K562 (cell line): ENCODE measurements around the gene GDF9. TPM values are rescaled to one million over a fixed set of nuclear protein-coding genes. Genes with fewer than 3 reads are reported as not detected.
A peak's percentile ranks its signal among the peaks of the same experiment; 100 is the strongest.

ENCODE experiments used
- ARID2 ChIP-seq: fragments of 450-650 bp; IDR thresholded peaks from 2 replicates; pipeline ENCODE4 v1.6.1; 2017; ENCODE audit warnings: antibody characterized with exemption, mild to moderate bottlenecking
- E4F1 ChIP-seq: fragments of 250-450 bp; sonication (Bioruptor Pico); IDR thresholded peaks from 2 replicates; pipeline ENCODE4 v1.5.0; 2021; ENCODE audit warnings: mild to moderate bottlenecking, borderline replicate concordance
- JUNB ChIP-seq: fragments of 450-650 bp; formaldehyde crosslinking; conservative IDR thresholded peaks from 2 replicates; pipeline ENCODE4 v1.4.0; 2020; ENCODE audit warnings: mild to moderate bottlenecking
- MCM5 ChIP-seq: fragments of 450-650 bp; IDR thresholded peaks from 2 replicates; pipeline ENCODE4 v1.6.1; 2016; ENCODE audit warnings: low read depth
- REST ChIP-seq, 2 experiments: fragments of 450-650 bp; formaldehyde crosslinking in 1 of 2; IDR thresholded peaks; 2 replicates each; pipeline versions ENCODE4 v1.4.0 to v1.6.1; 2014 to 2020; ENCODE audit warnings: mild to moderate bottlenecking in 2 of 2, borderline replicate concordance in 1 of 2, low read depth in 1 of 2
- RUNX1 ChIP-seq: sonication (generic); IDR thresholded peaks from 2 replicates; pipeline ENCODE4 v1.6.1; 2016; ENCODE audit warnings: antibody characterized with exemption, low read depth
- SMC3 ChIP-seq: conservative IDR thresholded peaks from 2 replicates; pipeline ENCODE4 v1.6.1; 2011; ENCODE audit warnings: low read depth, low read length, improper control_type of control experiment; ENCODE audit not compliant: insufficient read depth
- STAT5B ChIP-seq: fragments of 250-450 bp; sonication (Bioruptor Pico); IDR thresholded peaks from 2 replicates; pipeline ENCODE4 v1.8.0; 2021; ENCODE audit warnings: mild to moderate bottlenecking, inconsistent platforms
- THAP7 ChIP-seq: fragments of 250-450 bp; sonication (Bioruptor Pico); IDR thresholded peaks from 2 replicates; pipeline ENCODE4 v1.5.0; 2021
- ZFP91 ChIP-seq: sonication (generic); formaldehyde crosslinking; IDR thresholded peaks from 2 replicates; pipeline ENCODE4 v1.8.0; 2022; ENCODE audit warnings: mild to moderate bottlenecking, missing genetic modification reagents
- ZNF639 ChIP-seq, 2 experiments: fragments of 200-800 bp in 1 of 2; sonication (Bioruptor generic) in 1 of 2; sonication (generic) in 1 of 2; formaldehyde crosslinking in 1 of 2; IDR thresholded peaks in 1 of 2; conservative IDR thresholded peaks in 1 of 2; 2 replicates each; pipeline versions ENCODE4 v1.5.0 to v1.6.1; 2016 to 2020; ENCODE audit warnings: missing compliant biosample characterization in 1 of 2, missing genetic modification characterization in 1 of 2, missing genetic modification reagents in 1 of 2
- polyA plus RNA-seq, 8 experiments: library from polyadenylated mRNA; depleted of rRNA in 4 of 8; stranded (reverse) in 5 of 8; unstranded in 3 of 8; fragments of >200 nt; fragmentation: Nextera tagmentation in 2 of 8; fragmentation: Illumina TruSeq in 1 of 8; extraction: Ambion mirVana in 2 of 8; extraction: Trizol in 1 of 8; gene quantifications; 2 replicates each; pipeline versions ENCODE4 v1.2.1 to v1.2.3, GENCODE V29; 2011 to 2014; ENCODE audit warnings: inconsistent platforms in 1 of 8, missing spikeins in 1 of 8
- total RNA-seq, 7 experiments: library from RNA; depleted of rRNA in 6 of 7; stranded (reverse); fragments of >200 nt in 6 of 7; fragmentation: Illumina TruSeq in 2 of 7; extraction: Trizol in 2 of 7; gene quantifications; 2 replicates each; pipeline versions ENCODE4 v1.2.1 to v1.2.3, GENCODE V29; 2011 to 2021; ENCODE audit warnings: low replicate concordance in 1 of 7

Gene GDF9
- total and polyA plus RNA-seq, 9 of the 15 experiments (the other 6 are each of a cell fraction or from before 2014, with no cell fraction given), result 0.10 to 0.70 (median 0.20) TPM; not detected in 1

- no peak for TF ChIP-seq E4F1 (CRISPR knock-in tag)
- no peak for TF ChIP-seq RUNX1
- no peak for TF ChIP-seq ARID2
- no peak for TF ChIP-seq REST (IDR thresholded peaks at IDR 0.05; ENCODE audit: borderline replicate concordance)
- peak; percentile 83 for TF ChIP-seq REST (CRISPR knock-in tag; IDR thresholded peaks at IDR 0.05; ENCODE audit: low read depth)
- no peak for TF ChIP-seq THAP7
- TF ChIP-seq ZNF639 (CRISPR knock-in tag; conservative IDR thresholded peaks at IDR 0.05 in 1 of 2, IDR thresholded peaks at IDR 0.05 in 1 of 2), result peak in 1 of 2 experiments; percentile 30; a peak in 1 of 4 replicates
- no peak for TF ChIP-seq JUNB (CRISPR knock-in tag)
- no peak for TF ChIP-seq ZFP91 (CRISPR knock-in tag)
- no peak for TF ChIP-seq SMC3
- TF ChIP-seq MCM5, result no peak
- TF ChIP-seq STAT5B (CRISPR knock-in tag), result no peak
Measured at GRCh38 chr5:132830436-132831094, 35.7 kb downstream of the GDF9 start, which contains the start of gene SHROOM1 (continued).
